Measurements from ENCODE around the gene KIR2DL1. TPM values are rescaled to one million over a fixed set of nuclear protein-coding genes. Genes with fewer than 3 reads are reported as not detected.
"Not testable (repeated sequence)": the region's sequence is repeated elsewhere in the genome, so short reads cannot be mapped to it uniquely, and the experiment has no call there.

The KIR2DL1 gene
- total RNA-seq, 1 experiment from 2014 or later = not detected

GRCh38 chr19:54817670-54818536 is 48.3 kb downstream of the KIR2DL1 start:
- DNase-seq (ENCODE audit: low spot score) = no peak

- not testable (repeated sequence) for DNase-seq (ENCODE audit: low spot score)
Measured at GRCh38 chr19:54824416-54824815, 54.8 kb downstream of the KIR2DL1 start.

GRCh38 chr19:54825326-54825725 is 55.7 kb downstream of the KIR2DL1 start:
- not testable (repeated sequence) for DNase-seq (ENCODE audit: low spot score)

- not testable (repeated sequence) for DNase-seq (ENCODE audit: low spot score)
Measured at GRCh38 chr19:54828064-54828463, 58.5 kb downstream of the KIR2DL1 start.

- not testable (repeated sequence) for DNase-seq (ENCODE audit: low spot score)
Measured at GRCh38 chr19:54832496-54832895, 62.9 kb downstream of the KIR2DL1 start, which contains the start of gene KIR2DS4. Gene KIR2DS4 (plus strand): TSS chr19:54832676.

Other genes starting within 250 kb of the KIR2DL1 start
- gene LILRA2, start 196.0 kb upstream of the KIR2DL1 start, total RNA-seq (2014; rRNA removed; shearing (Covaris generic)) = not detected in 2 replicates
- gene LILRA1, start 176.2 kb upstream of the KIR2DL1 start, total RNA-seq (2014; rRNA removed; shearing (Covaris generic)) = not detected in 2 replicates
- not detected in 2 replicates for gene LILRB1, start 139.3 kb upstream of the KIR2DL1 start, total RNA-seq (2014; rRNA removed; shearing (Covaris generic))
- gene LILRB4, start 106.8 kb upstream of the KIR2DL1 start, total RNA-seq (2014; rRNA removed; shearing (Covaris generic)) = not detected in 2 replicates
- not detected in 2 replicates for gene KIR3DL3, start 45.4 kb upstream of the KIR2DL1 start, total RNA-seq (2014; rRNA removed; shearing (Covaris generic))
- not detected in 2 replicates for gene KIR2DL3, start 31.3 kb upstream of the KIR2DL1 start, total RNA-seq (2014; rRNA removed; shearing (Covaris generic))
- not detected in 2 replicates for gene KIR2DL4, start 33.8 kb downstream of the KIR2DL1 start, total RNA-seq (2014; rRNA removed; shearing (Covaris generic))
- gene KIR3DL1, start 46.7 kb downstream of the KIR2DL1 start, total RNA-seq (2014; rRNA removed; shearing (Covaris generic)) = not detected in 2 replicates
- not detected in 2 replicates for gene KIR2DS4, start 62.9 kb downstream of the KIR2DL1 start, total RNA-seq (2014; rRNA removed; shearing (Covaris generic))
- gene KIR3DL2, start 80.7 kb downstream of the KIR2DL1 start, total RNA-seq (2014; rRNA removed; shearing (Covaris generic)) = not detected in 2 replicates
- not detected in 2 replicates for gene FCAR, start 104.4 kb downstream of the KIR2DL1 start, total RNA-seq (2014; rRNA removed; shearing (Covaris generic))
- not detected in 2 replicates for gene NCR1, start 136.4 kb downstream of the KIR2DL1 start, total RNA-seq (2014; rRNA removed; shearing (Covaris generic))
- gene NLRP7, start 177.7 kb downstream of the KIR2DL1 start, total RNA-seq (2014; rRNA removed; shearing (Covaris generic)) = not detected in 2 replicates
- gene NLRP2, start 196.6 kb downstream of the KIR2DL1 start, total RNA-seq (2014; rRNA removed; shearing (Covaris generic)) = not detected in 2 replicates